Activated T-cell treated with anti-CD3 and anti-CD28 coated beads, Interleukin-2, amount 50 U/mL, for 1 hour (primary cell): ENCODE data around the gene MYLK.
"Not testable (repeated sequence)": the region's sequence is repeated elsewhere in the genome, so short reads cannot be mapped to it uniquely, and the experiment has no call there.

ENCODE experiments used
- DNase-seq: peaks from one replicate; pipeline ENCODE4 v3.0.0-alpha.2; 2020

The MYLK gene

DNA sequence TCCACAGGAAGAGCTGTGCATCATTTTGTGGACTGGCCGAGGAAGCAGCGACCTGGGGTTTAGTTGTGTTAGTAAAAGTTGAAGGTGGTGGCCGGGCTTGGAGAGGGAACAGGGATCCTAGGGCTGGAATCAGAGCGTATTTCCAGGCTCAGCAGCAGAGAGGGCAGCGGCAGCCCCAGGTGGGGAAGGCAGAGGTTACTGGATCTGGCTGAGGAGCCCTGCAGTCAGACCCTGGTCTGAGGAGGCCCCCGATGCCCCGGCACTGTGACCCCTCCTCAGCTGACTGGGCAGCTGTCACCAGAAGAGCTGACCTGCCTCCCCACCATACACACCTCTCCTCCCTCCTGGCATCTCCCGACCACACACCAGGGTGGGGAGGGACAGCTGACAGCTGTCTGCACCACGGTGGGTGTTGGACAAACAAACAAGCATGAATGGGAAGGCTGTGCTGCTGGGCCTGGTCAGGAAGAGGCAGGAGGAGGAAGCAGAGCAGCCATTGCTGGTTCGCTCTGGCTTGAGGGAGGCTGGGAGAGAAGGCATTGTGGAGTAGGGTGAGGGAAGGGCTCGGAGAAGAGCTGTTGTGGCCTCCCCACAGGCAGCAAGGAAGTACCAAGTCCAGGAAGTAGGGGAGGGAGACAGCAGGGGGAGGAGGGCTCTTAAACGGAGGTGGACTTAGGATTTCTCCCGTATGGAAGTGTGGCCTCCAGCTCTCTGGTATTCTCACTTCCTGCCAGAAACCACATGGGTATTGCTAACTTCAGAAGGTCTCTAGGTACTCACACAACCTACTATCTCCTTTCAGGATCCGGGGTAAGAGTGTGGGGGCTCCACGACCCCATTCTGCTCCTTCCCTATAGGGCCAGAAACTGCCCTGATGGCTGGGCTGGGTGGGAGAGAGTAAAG, 249.7 kb downstream of the MYLK start:
- DNase-seq = no peak

DNA sequence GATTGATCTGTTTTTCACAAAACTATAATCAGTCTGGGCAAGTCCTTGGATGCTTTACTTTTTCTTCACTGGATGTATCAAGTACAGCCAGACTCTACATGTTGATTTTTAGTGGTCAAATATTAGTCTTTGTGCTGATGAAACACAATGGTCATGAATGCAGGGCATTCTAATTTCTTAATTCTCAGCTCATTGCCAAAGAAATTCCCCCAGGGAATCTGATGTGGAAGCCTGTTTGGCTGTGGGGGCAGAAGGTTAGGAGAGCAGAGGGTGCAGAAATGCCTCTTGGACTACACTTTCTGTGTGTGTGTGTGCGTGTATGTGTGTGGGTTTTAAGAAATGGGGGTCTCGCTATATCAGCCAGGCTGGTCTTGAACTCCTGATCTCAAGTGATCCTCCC, 250.6 kb downstream of the MYLK start:
- no peak for DNase-seq

DNA sequence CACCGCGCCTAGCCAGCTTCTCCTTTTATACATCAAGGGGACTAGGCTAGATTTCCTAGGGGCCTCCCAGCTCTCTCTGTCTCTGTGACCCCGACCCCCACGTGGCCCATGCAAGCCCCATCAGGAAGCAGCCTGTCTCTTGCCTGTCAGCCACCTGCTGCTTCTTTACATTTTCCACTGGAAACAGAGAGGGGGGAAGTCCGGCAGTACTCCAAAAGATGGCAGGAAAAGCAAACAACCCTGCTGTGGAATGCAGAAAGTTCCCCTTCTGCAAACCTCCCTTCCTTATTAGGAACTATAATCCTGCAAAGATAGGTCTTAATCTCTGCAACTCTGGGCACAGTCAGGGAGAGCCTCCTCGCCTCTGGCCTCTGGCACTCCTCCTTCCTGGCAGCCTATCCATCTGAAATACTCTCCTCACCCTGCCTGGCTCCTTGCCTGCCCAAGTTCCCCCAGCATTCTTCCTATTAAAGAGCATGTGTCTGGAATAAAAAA, 251.9 kb downstream of the MYLK start:
- DNase-seq = no peak

DNA sequence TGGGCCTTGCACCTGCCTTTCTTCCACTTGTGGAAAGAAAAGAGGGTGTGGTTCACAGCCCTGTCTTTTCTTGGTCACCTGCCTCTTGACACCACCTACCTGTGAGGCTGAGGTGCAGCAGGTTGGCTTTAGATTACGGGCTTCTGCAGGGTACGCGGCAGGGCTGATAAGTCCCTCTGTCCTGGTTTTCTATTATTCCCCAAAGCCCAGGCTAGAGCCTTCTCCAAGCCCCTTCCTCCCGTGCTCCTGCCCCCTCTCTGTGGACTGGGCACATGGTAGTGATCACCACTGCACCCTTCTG, 254.4 kb downstream of the MYLK start:
- no peak for DNase-seq

DNA sequence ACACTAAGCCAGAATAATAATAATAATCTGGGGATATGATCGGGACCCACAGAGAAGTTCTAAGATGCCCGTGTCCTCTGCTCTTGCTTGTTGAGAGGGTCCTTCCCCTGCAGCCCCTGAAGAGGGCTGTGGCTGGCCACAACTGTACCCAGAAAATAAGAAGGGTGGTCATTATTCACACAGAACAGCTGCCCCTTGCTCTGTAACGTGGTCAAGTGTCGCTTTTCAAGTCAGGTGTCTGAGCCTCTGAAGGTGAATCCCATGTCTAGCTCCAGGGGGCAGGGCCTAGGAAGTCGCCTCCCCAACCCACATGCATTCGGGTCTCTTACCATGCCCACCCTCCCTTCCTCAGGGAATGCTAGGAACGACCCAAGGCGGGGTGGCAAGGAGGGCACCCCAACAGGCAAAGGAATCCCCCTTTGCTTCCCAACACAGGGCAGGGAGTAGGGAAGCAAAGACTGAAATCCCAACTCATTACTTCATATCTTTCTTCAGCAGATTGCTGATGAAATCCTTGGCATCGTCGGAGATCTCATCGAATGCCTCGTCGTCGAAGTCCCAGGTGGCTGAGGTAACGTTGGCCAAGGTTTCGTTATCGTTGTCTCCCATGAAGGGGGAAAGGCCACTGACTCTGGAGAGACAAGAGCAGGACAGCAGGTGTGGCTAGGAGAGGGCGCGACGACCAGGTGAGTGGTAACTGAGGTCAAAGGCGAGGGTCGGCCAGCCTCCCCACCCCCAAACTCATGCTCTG, 255.0 kb downstream of the MYLK start:
- DNase-seq = no peak

DNA sequence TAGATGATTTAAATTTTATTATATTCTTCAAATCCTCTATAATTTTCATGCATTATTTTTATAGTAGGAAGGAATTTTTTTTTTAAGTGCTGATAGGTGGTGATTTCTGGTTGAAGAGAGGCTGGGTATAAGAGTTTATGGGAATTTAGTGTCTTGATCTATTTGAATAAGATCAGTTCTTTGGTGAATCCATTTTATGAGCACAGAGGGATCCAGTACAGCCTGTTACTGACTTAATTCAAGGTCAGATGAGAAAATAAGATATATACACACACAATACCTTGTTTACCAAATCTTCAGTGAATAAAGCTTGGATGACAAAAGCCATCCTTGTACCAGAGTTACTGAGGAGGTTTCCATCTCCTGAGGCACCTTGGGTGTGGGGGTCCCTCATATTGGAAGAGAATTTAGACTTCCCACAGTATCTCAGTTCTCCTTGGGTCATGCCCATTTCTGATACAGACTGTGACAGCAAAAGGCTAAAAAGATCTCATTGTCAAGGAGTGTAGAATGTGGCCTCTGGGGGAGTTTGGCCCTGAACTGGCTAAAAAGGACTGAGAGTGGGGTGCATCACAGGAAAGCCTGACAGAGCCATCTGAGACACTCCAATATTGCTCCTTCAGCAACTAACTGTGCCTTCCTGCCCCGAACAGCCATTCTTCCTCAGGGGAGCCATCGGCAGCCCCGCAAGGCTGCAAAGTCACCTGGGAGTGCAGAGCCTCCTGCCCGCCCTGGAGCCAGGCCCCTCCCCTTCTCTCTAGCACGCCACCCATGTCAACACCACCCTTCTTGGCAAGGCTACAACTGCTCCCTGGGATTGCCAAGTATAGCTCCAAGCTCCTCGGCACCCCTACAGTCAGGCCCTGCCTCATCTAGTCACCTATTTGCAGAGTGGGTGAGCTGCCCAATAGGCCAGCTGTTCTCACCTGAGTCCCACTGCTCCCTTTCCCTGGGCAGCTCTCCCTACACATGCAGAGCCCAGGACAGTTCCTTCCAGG, 256.2 kb downstream of the MYLK start:
- no peak for DNase-seq

DNA sequence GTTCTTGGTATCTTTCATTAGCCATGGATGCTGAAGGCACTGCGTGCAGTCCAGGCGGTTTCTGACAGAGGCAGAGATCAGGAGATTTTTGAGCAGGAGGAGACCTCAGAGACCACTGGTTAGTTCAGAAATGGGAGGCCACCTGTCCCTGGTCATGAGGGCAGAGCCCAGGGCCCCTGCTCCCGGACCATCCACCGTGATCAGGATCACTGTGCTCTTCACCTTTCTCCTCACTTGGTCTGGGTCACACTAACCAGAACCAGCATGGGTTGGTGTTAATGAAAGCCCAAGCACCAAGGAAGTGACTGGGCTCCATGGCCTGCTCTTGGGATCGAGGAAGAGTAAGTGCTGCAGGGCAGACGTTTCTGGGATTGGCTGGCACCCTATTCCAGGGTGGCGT, 257.3 kb downstream of the MYLK start:
- no peak for DNase-seq

DNA sequence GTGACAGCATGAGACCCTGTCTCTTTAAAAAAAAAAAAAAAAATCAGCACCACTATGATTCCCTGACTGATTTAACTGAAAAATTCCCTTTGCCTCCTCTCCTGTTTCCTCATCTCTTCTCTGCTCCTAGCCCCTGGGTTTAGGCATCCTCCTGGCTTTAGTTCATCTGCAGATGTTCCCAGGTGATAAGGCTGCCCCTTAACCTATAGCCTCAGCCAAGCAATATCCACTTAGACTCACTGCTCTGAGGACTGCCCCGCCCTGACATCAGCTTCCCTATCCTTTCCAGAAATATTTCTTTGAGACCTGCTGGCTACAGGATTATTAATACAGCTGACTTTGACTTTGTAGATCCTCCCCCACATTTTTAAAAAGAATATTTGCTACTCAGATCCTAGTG, 259.8 kb downstream of the MYLK start:
- DNase-seq = no peak

DNA sequence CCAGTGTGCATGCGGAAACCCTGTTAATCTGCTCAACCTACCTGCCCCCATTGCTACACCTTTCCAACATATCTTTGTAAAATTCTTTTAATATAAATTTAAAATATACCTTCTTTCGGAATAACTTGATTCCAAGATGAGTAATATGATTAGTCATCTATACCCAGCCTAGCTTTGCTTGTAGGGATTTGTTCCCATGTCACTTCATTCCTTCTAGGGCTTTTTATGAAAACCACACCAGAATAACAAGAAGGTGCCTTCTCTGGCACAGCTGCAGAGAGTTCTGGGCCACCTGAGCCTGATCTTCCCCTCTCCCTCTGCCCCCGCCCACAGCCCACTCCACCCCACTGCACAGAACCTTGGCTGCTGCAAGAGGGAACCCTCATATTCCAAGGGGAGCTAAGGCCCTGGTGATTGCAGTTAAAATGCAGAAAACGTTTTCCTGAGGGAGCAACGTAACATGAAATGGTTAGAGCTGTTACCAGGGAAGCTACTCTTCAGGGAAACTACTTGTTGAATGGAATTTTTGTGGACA, 260.7 kb downstream of the MYLK start:
- no peak for DNase-seq

DNA sequence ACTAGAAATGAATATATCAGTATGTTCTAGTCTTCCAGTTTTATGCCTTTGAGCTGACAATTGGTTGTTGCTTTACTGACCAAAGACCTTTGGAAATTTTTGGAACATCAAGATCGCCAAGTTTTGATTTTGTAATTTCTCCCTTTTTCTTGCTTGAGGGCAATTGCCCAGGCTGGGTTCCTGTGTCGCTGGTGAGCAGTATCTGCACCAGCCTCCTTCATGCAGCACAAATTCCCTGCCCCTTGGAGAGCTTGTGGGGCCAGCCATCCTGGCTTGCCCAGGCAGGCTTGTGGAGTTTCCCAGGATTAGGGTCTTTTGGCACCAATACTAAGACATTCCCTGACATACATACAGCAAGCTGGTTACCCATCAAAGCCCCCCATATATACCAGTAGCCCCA, 261.4 kb downstream of the MYLK start:
- DNase-seq = no peak

DNA sequence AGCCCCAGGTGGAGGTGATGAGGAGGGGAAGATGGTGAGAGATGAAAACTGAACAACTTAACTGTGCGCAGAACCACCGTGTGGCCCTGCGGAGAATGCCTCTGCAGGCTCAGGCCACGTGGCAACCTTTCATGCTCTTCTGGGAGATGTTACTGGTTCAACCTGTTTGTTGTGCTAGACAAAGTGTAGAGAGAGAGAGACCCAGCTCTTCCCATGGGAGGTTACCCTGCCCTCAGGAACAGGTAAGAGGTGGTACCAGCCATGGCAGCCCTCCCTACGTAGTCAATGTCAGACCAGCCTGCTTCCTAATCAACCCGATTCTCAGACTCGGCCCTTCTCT, 262.3 kb downstream of the MYLK start:
- DNase-seq = no peak

DNA sequence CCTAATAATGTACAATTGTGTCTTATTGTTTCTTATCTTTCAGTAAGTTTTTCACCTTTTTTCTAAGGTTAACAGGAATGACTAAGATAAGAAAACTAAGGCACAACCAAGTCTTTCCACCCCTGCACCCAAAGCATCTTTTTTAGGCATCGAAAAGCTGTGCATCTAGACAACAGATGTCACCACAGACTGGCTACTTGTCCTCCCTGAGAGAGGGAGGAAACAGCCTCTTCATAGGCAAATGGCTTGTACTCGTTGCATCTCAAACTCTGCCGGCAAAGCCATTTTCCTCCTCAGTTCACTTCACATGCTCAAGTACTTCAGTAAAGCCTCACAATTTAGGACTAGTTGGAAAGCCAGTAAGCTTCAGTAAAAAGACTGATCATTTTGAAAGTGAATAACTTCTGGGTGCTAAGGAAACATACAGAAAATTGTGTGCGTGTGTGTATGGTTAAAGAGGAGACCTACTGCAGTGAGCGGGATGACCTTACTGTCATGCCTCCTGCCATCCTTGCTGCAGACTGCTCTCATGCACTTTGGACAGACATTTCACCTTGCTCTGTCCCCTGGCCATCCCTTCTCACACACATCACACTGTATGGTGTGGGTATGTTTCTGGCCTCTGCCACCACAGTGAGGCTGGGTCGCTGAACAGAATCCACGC, 262.8 kb downstream of the MYLK start:
- DNase-seq = no peak

DNA sequence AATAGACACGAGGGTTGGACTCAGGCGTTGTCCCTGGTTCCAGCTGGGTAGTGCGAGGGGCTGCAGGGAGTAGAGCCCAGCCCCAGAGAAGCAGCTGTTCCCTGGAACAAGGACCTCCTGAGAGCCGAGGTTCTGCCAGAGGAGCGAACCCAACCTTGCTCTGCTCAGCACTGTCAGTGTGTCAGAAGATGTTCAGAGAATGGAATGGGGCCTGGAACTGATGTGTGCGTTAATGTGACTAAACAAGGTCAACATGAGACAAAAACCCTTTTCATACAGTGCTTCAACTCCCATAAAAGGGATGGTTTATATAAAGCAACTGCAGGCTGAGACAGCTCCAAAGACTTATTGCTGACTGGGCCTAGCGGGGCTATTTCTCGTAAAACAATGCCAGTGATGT, 263.8 kb downstream of the MYLK start:
- no peak for DNase-seq

DNA sequence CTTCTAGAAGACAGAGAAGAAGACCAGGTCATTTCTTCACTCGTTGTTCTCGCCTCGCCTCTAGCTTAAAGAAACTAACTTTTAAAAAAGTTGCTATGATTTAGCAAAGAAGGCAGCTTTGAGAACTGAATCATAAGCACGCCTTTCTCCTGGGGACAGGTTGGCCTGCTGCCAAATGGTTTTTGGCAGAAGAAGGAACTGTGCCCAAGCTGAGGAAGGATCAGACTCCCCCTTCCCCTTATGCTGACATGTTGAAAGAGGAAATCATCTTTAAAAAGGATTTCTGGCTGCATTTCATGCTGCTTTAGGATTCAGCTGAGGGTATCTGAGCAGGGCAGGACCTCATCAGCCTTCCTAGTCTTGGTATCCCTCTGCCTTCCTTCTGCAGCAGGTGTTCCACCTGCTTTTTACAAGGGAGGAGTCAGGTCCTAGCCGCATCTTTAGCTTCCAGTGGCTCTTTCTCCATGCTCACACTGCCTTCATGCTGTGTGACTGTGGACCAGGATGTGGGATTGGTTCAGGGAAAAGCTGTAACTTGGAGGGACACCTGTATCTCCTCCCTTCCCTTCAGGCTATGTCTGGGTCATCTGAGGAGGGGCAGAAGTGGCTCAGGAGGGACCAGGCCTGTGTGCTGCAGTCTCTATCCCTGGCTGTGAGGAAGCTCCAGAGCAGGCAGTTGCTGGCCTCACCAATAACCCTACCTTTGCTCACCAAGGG, 265.2 kb downstream of the MYLK start:
- DNase-seq = no peak

DNA sequence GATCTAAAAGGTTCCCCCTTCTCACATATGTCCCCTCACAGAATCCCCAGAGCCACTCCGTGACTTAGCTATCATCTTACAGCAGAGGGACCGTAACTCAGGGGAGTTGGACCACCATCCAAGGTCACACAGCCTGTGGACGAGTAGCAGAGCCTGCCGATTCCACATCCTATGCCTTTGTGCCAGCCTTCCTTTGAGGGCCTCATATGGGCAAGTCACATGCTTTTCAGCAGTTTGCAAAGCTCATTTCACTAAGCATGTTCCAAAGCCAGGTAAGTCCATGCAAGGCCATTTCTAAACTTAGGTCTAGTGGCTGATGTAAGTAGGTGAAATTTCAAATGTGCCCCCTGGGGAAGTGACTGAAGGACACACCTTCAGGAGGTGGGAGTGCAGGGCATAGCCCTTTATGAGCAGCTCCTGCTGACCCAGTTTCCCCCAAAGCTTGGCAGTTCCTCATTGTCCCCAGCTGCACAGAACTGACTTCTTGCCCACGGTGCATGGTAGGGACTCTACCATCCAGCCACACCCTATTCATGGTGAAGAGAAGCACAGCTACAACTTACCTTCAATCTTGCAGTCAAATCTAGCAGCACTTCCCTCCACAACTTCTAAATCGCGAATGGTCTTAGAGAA, 265.9 kb downstream of the MYLK start:
- no peak for DNase-seq

DNA sequence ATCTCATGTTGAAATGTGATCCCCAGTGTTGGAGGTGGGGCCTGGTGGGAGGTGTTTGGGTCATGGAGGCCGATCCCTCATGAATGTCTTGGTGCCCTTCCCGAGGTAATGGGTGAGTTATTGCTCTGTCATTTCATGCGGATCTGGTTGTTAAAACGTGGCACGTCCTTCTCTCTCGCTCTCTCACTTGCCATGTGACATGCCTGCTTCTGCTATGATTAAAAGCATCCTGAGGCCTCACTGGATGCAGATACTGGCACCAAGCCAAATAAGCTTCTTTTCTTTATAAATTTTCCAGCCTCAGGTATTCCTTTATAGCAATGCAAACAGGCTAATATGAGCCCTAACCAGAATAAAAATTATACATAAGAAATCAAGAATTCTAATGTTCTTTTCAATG, 267.5 kb downstream of the MYLK start:
- DNase-seq = no peak

DNA sequence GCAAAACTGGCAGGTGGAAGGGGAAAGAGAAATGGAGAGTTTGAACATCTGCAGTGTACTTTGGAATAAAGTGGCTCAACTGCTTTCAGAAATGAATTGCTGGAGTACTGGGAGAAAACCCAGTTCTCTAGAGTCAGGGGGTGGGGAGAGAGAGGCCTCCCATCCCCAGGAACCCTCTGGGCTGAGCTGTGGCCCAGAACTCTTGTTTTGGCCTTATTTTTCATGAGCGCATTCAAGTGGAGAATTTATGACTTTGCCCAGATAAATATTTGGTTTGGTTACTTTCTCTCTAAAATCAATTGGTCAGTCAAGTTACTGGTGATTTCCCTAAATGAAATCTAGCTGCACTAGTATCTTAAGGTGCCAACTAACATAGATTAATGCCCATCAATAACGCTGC, 270.6 kb downstream of the MYLK start:
- DNase-seq = no peak

DNA sequence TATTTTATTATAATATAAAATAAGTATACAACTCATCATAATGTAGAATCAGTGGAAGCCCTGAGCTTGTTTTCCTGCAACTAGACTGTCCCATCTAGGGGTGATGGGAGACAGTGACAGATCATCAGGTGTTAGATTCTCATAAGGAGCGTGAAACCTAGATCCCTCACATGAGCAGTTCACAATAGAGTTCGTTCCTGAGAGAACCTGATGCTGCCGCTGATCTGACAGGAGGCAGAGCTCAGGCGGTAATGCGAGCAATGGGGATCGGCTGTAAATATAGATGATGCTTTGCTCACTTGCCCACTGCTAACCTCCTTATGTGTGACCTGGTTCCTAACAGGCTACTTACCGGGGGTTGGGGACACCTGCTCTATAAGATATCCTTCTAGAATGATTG, 272.5 kb downstream of the MYLK start:
- not testable (repeated sequence) for DNase-seq

DNA sequence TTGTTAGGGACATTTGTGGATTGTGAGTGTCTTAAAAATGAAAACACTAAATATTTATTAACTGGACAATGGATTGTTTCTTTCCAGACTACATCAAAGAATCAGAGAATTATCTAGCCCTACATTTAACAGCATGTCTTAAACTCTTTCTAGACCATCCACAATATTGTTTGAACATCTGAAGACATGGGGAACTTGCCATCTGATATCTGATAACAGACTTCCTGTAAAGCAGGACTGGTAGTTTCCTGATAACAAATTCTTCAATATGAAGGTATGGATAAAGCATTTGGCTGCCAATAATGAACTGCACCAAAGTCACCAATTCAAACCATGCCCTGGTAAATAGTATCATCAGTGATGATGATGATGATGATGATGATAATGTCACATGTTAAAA, 273.1 kb downstream of the MYLK start:
- DNase-seq = no peak

DNA sequence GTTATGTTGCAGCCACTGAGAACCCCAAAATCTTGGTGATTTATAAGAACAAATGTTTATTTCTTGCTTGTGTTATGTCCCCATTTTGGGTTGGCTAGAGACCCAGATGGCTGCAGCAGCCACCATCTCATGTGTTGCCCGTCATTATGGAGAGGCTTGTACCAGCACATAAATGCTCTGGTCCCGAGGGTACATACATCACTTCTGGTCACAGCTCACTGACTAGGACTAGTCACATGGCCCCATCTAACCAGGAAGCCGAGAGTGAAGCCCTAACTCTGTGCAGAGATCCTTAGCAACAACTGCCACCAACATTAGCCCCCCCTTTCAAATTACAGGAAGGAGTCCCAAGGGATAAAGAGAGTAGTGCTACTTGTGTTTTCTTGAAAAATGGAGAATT, 273.8 kb downstream of the MYLK start:
- DNase-seq = no peak

DNA sequence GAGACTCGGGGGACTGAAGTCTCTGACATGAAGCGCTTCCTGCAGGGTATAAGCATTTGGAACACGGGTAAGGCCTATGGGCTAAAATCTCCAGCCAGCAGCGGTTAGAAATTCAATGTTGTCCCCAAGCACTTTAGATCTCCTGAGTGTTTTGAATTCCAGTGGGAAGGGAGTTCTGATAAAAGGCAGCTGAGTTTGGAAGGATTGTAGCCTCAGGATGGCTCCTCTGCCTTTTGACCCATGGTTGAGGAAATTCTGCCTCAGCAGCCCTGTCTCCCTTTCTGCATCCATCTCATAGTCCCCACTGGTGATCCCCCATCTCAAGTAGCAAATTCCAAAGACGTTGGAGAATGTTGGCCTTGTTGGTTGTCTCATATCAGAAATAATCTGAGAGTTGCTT, 275.1 kb downstream of the MYLK start:
- no peak for DNase-seq
